Smooth muscle cell of the coronary artery (primary cell): ENCODE data around the gene KRT20. TPM values are rescaled to one million over a fixed set of nuclear protein-coding genes. Genes with fewer than 3 reads are reported as not detected.

Experiments
- total RNA-seq: library from RNA; depleted of rRNA; stranded (reverse); fragments of >200 nt; gene quantifications from 2 replicates; pipeline ENCODE4 v1.2.3, GENCODE V29; 2014; ENCODE audit warnings: low replicate concordance

Gene KRT20
- total RNA-seq, result not detected in 2 replicates

GRCh38 chr17:40884708-40885512 lies at the start of gene KRT20:
TSS of gene KRT20 (minus strand) at chr17:40885242. CDS start at chr17:40885185, 57 bp downstream.

GRCh38 chr17:40866838-40867237 lies 18.2 kb downstream of the KRT20 start, which contains the start of gene KRT12:
TSS of gene KRT12 (minus strand) at chr17:40867223. CDS start at chr17:40867186, 37 bp downstream.

Other genes with a start within 250 kb of the KRT20 start
- gene SMARCE1, start 237.4 kb downstream of the KRT20 start, total RNA-seq, result 68.1 and 78.9 TPM in 2 replicates
- 1.3 TPM in 1 of 2 replicates, not detected in the other for gene KRT222, start 220.1 kb downstream of the KRT20 start, total RNA-seq
- not detected in 2 replicates for gene KRT24, start 181.5 kb downstream of the KRT20 start, total RNA-seq
- not detected in 2 replicates for gene KRT25, start 129.9 kb downstream of the KRT20 start, total RNA-seq
- gene KRT26, start 113.0 kb downstream of the KRT20 start, total RNA-seq, result not detected in 2 replicates
- gene KRT27, start 102.7 kb downstream of the KRT20 start, total RNA-seq, result not detected in 2 replicates
- not detected in 2 replicates for gene KRT28, start 85.3 kb downstream of the KRT20 start, total RNA-seq
- 1.6 and 4.7 TPM in 2 replicates for gene KRT10, start 62.6 kb downstream of the KRT20 start, total RNA-seq
- under 0.01 TPM in 1 of 2 replicates, not detected in the other for gene KRT12, start 18.0 kb downstream of the KRT20 start, total RNA-seq
- not detected in 2 replicates for gene KRT23, start 52.4 kb upstream of the KRT20 start, total RNA-seq
- gene KRT39, start 81.7 kb upstream of the KRT20 start, total RNA-seq, result 0.12 TPM in 1 of 2 replicates, not detected in the other
- gene KRT40, start 99.1 kb upstream of the KRT20 start, total RNA-seq, result not detected in 2 replicates
- not detected in 2 replicates for gene KRTAP3-3, start 108.9 kb upstream of the KRT20 start, total RNA-seq
- not detected in 2 replicates for gene KRTAP3-2, start 114.7 kb upstream of the KRT20 start, total RNA-seq
- gene KRTAP3-1, start 123.9 kb upstream of the KRT20 start, total RNA-seq, result not detected in 2 replicates
- gene KRTAP1-5, start 142.0 kb upstream of the KRT20 start, total RNA-seq, result not detected in 2 replicates
- not detected in 2 replicates for gene KRTAP1-4, start 145.0 kb upstream of the KRT20 start, total RNA-seq
- not detected in 2 replicates for gene KRTAP1-3, start 149.6 kb upstream of the KRT20 start, total RNA-seq
- not detected in 2 replicates for gene KRTAP1-1, start 156.2 kb upstream of the KRT20 start, total RNA-seq
- gene KRTAP2-1, start 162.1 kb upstream of the KRT20 start, total RNA-seq, result not detected in 2 replicates
- gene KRTAP2-2, start 170.0 kb upstream of the KRT20 start, total RNA-seq, result not detected in 2 replicates
- gene KRTAP2-3, start 174.9 kb upstream of the KRT20 start, total RNA-seq, result not detected in 2 replicates
- not detected in 2 replicates for gene KRTAP2-4, start 180.6 kb upstream of the KRT20 start, total RNA-seq
- gene KRTAP4-7, start 198.9 kb upstream of the KRT20 start, total RNA-seq, result not detected in 2 replicates
- gene KRTAP4-8, start 212.9 kb upstream of the KRT20 start, total RNA-seq, result not detected in 2 replicates
- gene KRTAP4-16, start 217.0 kb upstream of the KRT20 start, total RNA-seq, result not detected in 2 replicates
- not detected in 2 replicates for gene KRTAP4-9, start 220.1 kb upstream of the KRT20 start, total RNA-seq
- gene KRTAP4-11, start 233.1 kb upstream of the KRT20 start, total RNA-seq, result not detected in 2 replicates
- not detected in 2 replicates for gene KRTAP4-12, start 238.9 kb upstream of the KRT20 start, total RNA-seq